GM08714 (cell line): Measurements from ENCODE around the gene FOXP2.
"Not testable (repeated sequence)": the region's sequence is repeated elsewhere in the genome, so short reads cannot be mapped to it uniquely, and the experiment has no call there.

Experiments
- H3K4me3 ChIP-seq: fragments of 200-500 bp; sonication (Bioruptor generic); 2 replicates; pipeline ENCODE4 v1.5.1; 2014; ENCODE audit warnings: mild to moderate bottlenecking, low read length, inconsistent platforms
- ZNF274 ChIP-seq: IDR thresholded peaks from 2 replicates; pipeline ENCODE4 v1.6.1; 2012; ENCODE audit warnings: mild to moderate bottlenecking, low read depth, low read length

FOXP2 gene

DNA sequence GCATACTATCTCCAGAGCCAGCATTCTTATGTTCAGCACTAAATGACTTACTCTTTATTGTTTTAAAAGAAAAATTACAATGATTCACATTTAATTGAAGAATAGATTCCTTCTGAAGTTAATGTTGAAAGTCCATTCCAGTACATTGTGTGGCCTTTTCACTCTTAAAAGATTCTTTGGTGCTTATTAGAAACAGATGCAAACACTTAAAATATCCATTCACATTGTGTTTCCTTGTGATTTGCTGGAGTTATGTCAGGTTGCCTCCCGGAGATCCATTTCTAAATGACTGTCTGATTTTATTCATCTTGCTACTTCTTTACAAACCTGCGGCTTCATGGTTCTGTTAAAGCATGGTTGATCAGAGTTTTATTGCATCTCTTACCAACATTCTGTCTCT is 152.8 kb downstream of the FOXP2 start:
- H3K4me3 ChIP-seq, result no peak overlapping the region
- no peak for TF ChIP-seq ZNF274

DNA sequence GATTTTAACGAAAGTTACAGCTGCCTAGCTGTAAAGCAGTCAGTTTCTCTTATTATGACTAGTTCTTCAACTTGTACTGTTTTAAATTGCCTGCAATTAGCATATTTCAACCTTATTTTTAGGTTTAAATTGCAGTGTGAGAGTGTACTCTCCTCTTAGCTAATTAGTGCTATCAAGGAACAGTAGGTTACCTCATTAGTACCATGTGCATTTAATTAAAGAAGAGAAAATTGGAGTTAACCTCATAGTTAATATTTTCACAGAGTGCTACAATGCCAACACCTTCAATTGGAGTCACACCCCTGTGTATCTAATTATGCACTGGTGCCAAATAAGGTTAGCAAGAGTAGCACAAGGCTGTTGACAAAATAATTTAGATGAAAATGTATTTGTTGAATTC is 154.6 kb downstream of the FOXP2 start:
- no peak for TF ChIP-seq ZNF274
- H3K4me3 ChIP-seq, result no peak overlapping the region

DNA sequence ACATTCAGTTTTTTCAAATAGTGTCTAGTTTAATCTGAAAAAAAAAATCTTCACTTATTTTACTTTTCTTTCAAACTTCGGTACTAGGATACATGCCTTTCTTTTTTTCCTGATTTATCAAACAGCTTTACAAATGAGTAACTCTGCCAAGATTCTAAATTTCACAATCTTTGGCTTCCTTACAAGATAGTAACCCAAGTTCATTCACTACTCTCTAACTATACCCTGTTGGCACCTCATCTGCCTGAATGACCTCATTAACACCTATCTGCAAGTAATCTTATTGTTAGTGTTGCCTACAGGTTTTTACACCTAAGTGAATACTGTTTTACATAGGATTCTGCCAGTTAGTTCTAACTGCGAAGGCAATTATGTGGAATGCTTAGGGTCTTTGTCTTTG is 159.8 kb downstream of the FOXP2 start:
- no peak for TF ChIP-seq ZNF274
- no peak overlapping the region for H3K4me3 ChIP-seq

DNA sequence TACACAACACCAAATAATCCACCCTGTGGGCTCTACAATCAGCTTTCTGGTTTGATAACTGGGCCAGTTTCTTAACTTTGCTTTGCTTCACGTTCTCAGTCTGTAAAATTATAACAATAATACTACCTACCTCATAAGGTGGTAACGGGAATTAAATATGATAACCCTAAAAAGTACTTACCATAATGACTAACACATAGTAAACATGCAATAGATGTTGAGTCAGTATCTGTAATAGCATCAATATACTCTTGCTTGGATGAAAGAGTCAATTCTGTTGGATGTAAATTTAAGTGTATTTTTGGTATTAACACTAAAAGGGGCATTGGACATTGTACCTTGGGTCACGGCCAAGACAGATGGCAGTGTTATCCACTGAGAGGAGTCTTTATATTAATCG is 160.5 kb downstream of the FOXP2 start:
- H3K4me3 ChIP-seq, result no peak overlapping the region
- no peak for TF ChIP-seq ZNF274

DNA sequence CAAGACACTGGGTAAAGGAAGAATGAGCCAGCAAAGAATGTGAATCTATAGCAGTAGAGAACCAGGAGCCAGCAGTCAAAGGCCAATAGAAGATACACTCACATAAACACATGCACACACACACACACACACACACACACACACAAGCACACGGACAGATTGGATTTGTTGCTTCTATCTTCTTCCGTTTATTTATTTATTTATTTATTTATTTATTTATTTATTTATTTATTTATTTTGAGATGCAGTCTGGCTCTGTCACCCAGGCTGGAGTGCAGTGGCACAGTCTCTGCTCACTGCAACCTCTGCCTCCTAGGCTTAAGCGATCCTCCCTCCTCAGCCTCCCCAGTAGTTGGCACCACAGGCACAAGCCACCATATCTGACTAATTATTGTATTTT is 166.3 kb downstream of the FOXP2 start:
- H3K4me3 ChIP-seq, result not testable (repeated sequence)

DNA sequence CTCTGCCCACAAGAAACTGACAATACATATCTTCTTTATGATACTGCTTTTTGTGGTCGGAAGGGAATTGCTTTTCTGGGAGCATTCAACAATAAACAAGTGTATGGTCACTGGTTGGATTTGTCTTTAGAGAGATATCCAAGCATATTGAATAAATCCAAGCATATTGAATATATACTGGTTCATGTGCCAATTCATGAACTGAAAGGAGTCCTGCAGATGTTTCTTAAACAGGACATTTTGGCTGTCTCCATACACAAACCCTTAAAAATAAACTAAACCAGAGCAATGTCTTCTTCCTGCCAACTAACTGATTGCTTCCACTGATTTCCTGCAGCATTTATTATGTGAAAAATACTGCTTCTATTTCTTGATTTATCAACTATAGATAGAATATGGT is 173.9 kb downstream of the FOXP2 start:
- no peak overlapping the region for H3K4me3 ChIP-seq
- TF ChIP-seq ZNF274, result no peak

DNA sequence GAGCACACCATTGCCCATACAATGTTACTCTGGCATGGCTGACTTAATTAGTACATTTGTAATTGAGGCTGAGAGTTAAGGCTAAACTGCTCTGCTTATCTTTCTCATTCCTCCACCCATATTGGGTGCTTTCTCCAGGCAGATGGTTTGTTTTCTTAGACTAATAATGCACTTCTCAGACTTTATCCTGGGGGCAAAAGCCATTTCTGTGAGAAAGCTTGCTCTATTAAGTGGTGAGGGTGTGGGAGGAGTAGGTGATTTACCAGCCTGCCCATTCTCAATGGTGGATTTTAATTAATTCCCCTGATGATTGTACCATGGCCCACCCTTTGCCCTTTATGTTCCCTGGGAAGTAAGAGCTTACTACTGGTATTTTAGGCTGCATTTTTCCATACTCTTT is 174.8 kb downstream of the FOXP2 start:
- no peak overlapping the region for H3K4me3 ChIP-seq
- TF ChIP-seq ZNF274, result no peak

DNA sequence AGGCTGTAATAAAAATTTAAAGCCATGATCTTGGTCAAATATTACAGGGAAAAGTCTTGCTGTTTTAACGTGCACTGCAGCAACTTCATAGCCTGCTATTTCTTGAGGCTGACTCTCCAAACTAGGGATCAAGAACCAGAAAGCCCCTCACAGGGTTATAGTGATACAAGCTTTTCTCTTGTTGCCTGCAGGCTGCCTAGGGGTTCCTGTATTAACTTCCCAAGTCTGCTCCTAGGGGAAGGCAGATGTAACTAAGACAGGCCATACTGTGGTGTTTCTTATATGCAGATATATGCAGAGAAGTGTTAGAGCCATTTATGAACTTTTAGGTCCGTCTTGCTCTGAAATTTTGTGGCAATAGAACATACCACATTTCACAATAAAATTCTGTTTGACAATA is 175.7 kb downstream of the FOXP2 start:
- no peak for TF ChIP-seq ZNF274
- no peak overlapping the region for H3K4me3 ChIP-seq

DNA sequence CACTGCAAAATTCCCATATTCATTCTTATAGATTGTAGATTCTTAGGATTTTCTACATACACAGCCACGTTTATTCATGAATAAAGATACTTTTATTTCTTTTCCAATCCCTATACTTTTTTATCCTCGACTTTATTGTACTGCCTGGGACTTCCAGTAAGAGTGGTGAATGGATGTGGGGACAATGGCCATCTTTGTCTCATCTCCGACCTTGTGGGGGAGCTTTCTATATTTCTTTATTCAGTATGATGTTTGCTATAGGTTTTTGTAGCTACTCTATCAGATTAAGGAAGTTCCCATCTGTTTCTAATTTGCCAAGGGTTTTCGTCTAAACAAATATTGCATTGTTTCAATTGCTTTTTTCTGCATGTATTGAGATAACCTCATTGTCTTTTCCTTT is 184.3 kb downstream of the FOXP2 start:
- no peak for TF ChIP-seq ZNF274
- no peak overlapping the region for H3K4me3 ChIP-seq

DNA sequence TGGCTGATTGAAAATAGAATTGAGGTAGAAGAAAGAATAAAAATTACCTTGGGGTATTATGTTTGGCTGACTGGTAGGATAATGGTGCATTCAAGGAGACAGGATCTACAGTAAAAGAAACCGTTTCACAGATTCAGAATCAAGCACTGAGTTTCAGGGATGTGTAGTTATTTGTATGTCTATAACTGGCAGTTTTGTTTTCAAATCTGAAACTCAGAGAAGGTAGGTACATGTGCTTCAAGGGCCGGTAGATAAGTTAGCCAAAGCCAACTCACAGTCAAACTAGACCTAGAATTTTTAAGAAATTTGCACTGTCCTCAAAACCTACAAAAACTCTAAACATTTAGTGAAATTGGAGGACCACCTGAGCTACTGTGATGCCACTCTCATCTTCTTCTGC is 191.5 kb downstream of the FOXP2 start:
- TF ChIP-seq ZNF274, result no peak
- no peak overlapping the region for H3K4me3 ChIP-seq

DNA sequence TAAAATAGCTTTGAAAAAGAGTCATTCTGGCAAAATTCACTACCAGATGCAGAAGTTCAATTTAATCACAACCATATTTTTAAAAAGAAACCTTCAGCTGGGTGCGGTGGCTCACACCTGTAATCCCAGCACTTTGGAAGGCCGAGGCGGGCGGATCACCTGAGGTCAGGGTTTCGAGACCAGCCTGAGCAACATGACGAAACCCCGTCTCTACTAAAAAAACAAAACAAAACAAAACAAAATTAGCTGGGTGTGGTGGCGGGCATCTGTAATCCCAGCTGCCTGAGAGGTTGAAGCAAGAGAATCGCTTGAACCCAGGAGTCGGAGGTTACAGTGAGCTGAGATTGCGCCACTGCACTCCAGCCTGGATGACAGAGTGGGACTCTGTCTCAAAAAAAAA is 194.2 kb downstream of the FOXP2 start:
- H3K4me3 ChIP-seq, result not testable (repeated sequence)

DNA sequence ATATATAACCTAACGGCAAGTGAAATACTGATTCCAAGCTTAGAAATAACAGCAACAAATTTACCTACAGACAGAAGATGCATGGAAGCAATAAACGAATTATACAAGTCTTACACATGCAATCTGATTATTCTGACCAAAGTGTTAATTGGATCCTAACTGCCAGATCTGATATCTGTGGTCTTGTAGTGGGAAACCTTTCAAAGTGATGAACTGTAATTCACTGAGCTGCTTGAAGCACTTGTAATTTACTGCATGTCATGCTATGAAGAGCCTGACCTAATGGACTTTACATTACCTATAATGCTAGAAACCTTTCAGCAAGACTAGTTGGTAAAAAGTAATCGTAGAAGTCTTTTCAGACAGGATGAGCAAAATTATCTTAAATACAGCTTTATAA is 205.6 kb downstream of the FOXP2 start:
- no peak overlapping the region for H3K4me3 ChIP-seq
- TF ChIP-seq ZNF274, result no peak

DNA sequence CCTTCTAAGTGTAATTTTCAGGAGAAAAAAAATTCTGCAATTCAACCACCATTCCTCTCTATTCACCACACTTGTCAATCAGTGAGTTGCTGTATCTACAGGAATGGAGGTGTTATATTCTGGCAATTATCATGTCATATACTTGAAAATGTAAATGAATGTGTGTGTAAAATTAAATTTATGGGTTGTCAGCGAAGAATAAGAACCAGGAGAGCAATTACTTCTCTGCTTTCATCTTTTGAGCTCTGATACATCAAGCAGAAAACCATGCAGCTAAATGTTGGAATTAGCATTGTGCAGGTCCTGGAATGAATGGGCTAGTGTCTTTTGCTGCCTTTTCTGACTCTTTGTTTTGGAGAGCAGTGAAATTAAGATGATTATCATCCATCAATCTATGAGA is 207.6 kb downstream of the FOXP2 start:
- TF ChIP-seq ZNF274, result no peak

DNA sequence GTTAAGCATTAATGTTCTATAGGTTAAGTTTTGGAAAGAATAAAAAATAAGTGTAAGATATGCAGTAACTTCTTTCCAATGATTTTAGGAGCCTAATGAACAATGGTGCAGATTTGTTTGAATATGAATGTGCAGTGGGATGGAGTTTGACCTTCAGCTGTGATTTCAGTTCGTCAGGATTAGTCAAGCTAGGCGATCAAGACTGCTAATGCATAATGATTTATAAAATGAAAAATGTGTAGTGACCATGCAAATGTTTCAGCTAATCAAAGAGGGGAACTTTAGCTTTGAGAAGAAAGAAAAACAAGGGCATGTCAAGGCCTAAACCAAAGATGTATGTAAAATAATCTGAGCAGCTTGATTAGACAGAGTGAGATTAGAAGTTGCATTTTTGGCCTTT is 208.5 kb downstream of the FOXP2 start:
- H3K4me3 ChIP-seq, result no peak overlapping the region
- no peak for TF ChIP-seq ZNF274

More for the DNA sequence above, 207.6 kb downstream of the FOXP2 start:
- H3K4me3 ChIP-seq, result no peak overlapping the region

DNA sequence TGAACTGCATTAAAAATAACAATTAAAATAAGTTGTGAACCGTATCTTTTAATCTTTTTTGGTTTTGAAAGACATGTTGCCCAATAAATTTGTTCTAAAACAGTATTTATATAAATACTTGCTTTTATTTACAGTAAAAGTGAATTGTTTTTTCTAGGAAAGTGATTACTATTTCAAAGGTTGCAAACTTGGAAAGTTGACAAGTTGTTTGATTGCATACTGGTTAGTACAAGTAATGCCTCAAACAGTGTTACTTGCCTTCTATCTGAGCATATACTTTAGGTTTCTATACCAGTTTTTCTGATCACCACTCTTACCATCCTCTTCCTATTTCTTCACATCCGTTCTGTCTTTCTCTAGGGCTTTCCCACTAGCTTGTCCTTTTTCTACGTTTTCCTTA is 212.6 kb downstream of the FOXP2 start:
- no peak overlapping the region for H3K4me3 ChIP-seq
- TF ChIP-seq ZNF274, result no peak

DNA sequence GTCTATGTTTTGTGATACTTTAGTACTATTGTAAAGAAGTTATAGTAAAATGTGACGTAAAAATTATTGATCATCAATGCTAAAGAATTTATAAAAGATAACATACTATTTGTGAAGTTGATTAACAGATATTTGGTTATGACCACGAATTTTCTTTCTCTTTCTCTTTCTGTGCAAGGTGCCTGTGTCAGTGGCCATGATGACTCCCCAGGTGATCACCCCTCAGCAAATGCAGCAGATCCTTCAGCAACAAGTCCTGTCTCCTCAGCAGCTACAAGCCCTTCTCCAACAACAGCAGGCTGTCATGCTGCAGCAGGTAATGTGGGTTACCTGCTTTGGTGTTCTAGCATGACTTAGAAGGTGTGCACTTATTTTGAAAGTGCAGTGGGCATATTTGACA is 213.7 kb downstream of the FOXP2 start:
- no peak overlapping the region for H3K4me3 ChIP-seq
- no peak for TF ChIP-seq ZNF274

DNA sequence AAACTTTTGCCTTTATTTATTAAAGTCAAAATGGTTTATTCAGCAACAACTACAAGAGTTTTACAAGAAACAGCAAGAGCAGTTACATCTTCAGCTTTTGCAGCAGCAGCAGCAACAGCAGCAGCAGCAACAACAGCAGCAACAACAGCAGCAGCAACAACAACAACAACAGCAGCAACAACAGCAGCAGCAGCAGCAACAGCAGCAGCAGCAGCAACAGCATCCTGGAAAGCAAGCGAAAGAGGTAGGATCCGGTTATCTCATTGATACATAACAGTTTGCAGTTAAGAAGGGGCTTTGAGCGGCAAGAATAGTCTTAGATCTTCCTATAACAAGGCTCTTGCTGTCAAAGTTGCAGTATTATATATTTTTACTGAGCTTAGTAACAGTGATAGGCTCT is 215.1 kb downstream of the FOXP2 start:
- no peak overlapping the region for H3K4me3 ChIP-seq
- TF ChIP-seq ZNF274, result no peak
